Small intestine (tissue), 7 donors: ENCODE results near the gene SERPINA3. TPM values are rescaled to one million over a fixed set of nuclear protein-coding genes. Genes with fewer than 3 reads are reported as not detected.

ENCODE experiments used
- DNase-seq, 2 donors: peaks; one replicate each; pipeline versions ENCODE4 v3.0.0 to v3.0.0-alpha.2; 2013
- FAIRE-seq: peaks from 2 replicates; lab custom pipeline; 2012; peaks lifted over from hg19 to GRCh38; lab: Jason Lieb, UNC
- H3K27ac ChIP-seq, 3 donors: one replicate each; pipeline ENCODE4 v1.5.1; 2013; ENCODE audit warnings: low read length in 2 of 3, mild to moderate bottlenecking in 2 of 3, control low read depth in 1 of 3, inconsistent platforms in 1 of 3, low read depth in 1 of 3, moderate library complexity in 1 of 3
- H3K27me3 ChIP-seq, 3 donors: one replicate each; pipeline ENCODE4 v1.6.1; 2013; ENCODE audit warnings: low read length in 3 of 3, inconsistent platforms in 1 of 3; ENCODE audit not compliant: control insufficient read depth in 3 of 3, insufficient read depth in 3 of 3
- H3K36me3 ChIP-seq, 3 donors: one replicate each; pipeline ENCODE4 v1.6.1; 2013; ENCODE audit warnings: low read length in 3 of 3, inconsistent platforms in 1 of 3, low read depth in 1 of 3, mild to moderate bottlenecking in 1 of 3, moderate library complexity in 1 of 3; ENCODE audit not compliant: control insufficient read depth in 3 of 3, insufficient read depth in 2 of 3
- H3K4me1 ChIP-seq, 3 donors: one replicate each; pipeline ENCODE4 v1.6.1; 2013; ENCODE audit warnings: low read length in 2 of 3, inconsistent platforms in 1 of 3, low read depth in 1 of 3, mild to moderate bottlenecking in 1 of 3, moderate library complexity in 1 of 3; ENCODE audit not compliant: control insufficient read depth in 3 of 3, insufficient read depth in 2 of 3
- H3K4me3 ChIP-seq, 3 donors: one replicate each; pipeline ENCODE4 v1.5.1; 2013; ENCODE audit warnings: low read length in 3 of 3, control low read depth in 1 of 3, inconsistent platforms in 1 of 3, low read depth in 1 of 3, mild to moderate bottlenecking in 1 of 3, moderate library complexity in 1 of 3
- H3K9me3 ChIP-seq, 2 donors: one replicate each; pipeline ENCODE4 v1.6.1; 2013; ENCODE audit warnings: low read depth in 1 of 2, low read length in 1 of 2; ENCODE audit not compliant: control insufficient read depth in 2 of 2, insufficient read depth in 1 of 2
- WGBS, 3 donors: extraction: QIAGEN DNeasy Blood & Tissue Kit; methylation state at CpG; one replicate each; pipeline ENCODE4 v1.1.7; 2013; 5-methylcytosine and 5-hydroxymethylcytosine counted together
- polyA plus RNA-seq, 4 donors: library from polyadenylated mRNA; stranded (reverse) in 3 of 4; unstranded in 1 of 4; fragments of 200-250 nt in 3 of 4; fragments of 120-200 nt in 1 of 4; gene quantifications; one replicate each; pipeline versions ENCODE4 v1.2.1 to v1.2.3, GENCODE V29; 2013
- donor health status: healthy with polysubstance abuse.
- donor health status: control.
- donor health status: control.
- donor health status: Bipolar disorder and iron deficiency.
- donor health status: healthy.

The SERPINA3 gene
- polyA plus RNA-seq, 4 donors = 0.28 to 178 (median 5.1) TPM

GRCh38 chr14:94624537-94625352 lies 12.6 kb downstream of the SERPINA3 start:
- H3K9me3 ChIP-seq = peaks cover 0 to 4% of the 10 kb centered on the region in 2 donors
- DNase-seq = no peak
- H3K27me3 ChIP-seq = no peaks in the 10 kb centered on the region
- no peaks in the 10 kb centered on the region for H3K4me1 ChIP-seq
- H3K36me3 ChIP-seq = no peaks in the 10 kb centered on the region
- no peak for FAIRE-seq
- no peak overlapping the region for H3K4me3 ChIP-seq
- no peak overlapping the region for H3K27ac ChIP-seq
- 77 to 85% (median 81%) methylated on average over 10 of the region's 10 CpGs for whole genome bisulfite sequencing, 3 donors

GRCh38 chr14:94625353-94625635 lies 13.1 kb downstream of the SERPINA3 start:
- no peaks in the 10 kb centered on the region for H3K27me3 ChIP-seq
- H3K4me3 ChIP-seq = no peak overlapping the region
- H3K27ac ChIP-seq = no peak overlapping the region
- H3K9me3 ChIP-seq = peaks cover 0 to under 1% of the 10 kb centered on the region in 2 donors
- FAIRE-seq (no peak), DNase-seq (no peak)
- no peaks in the 10 kb centered on the region for H3K36me3 ChIP-seq
- 73 to 80% (median 79%) methylated on average over 2 of the region's 2 CpGs for WGBS, 3 donors
- H3K4me1 ChIP-seq = no peaks in the 10 kb centered on the region

GRCh38 chr14:94628578-94628977 lies 16.4 kb downstream of the SERPINA3 start:
- no peaks in the 10 kb centered on the region for H3K27me3 ChIP-seq
- WGBS, 3 donors = 79 to 81% (median 80%) methylated on average over 5 of the region's 5 CpGs
- H3K4me1 ChIP-seq = no peaks in the 10 kb centered on the region
- H3K4me3 ChIP-seq = no peak overlapping the region
- FAIRE-seq (no peak), DNase-seq (no peak)
- H3K36me3 ChIP-seq = no peaks in the 10 kb centered on the region
- no peaks in the 10 kb centered on the region for H3K9me3 ChIP-seq
- H3K27ac ChIP-seq = no peak overlapping the region

GRCh38 chr14:94630396-94630795 lies 18.2 kb downstream of the SERPINA3 start:
- DNase-seq (no peak), FAIRE-seq (no peak)
- Histone ChIP-seq H3K27ac (no peak overlapping the region), H3K9me3 (no peaks in the 10 kb centered on the region), H3K36me3 (no peaks in the 10 kb centered on the region), H3K27me3 (no peaks in the 10 kb centered on the region), H3K4me1 (no peaks in the 10 kb centered on the region), H3K4me3 (no peak overlapping the region)
- WGBS, 3 donors = 81 to 85% (median 81%) methylated on average over 4 of the region's 4 CpGs

GRCh38 chr14:94631050-94631449 lies 18.9 kb downstream of the SERPINA3 start:
- Histone ChIP-seq H3K36me3 (no peaks in the 10 kb centered on the region), H3K4me1 (no peaks in the 10 kb centered on the region), H3K27me3 (no peaks in the 10 kb centered on the region), H3K4me3 (no peak overlapping the region), H3K27ac (no peak overlapping the region), H3K9me3 (no peaks in the 10 kb centered on the region)
- WGBS, 3 donors = 90 to 93% (median 93%) methylated on average over 1 of the region's 1 CpG
- DNase-seq = no peak
- no peak for FAIRE-seq

GRCh38 chr14:94631536-94632304 lies 19.5 kb downstream of the SERPINA3 start:
- H3K27ac ChIP-seq = no peak overlapping the region
- 84 to 91% (median 85%) methylated on average over 7 of the region's 7 CpGs for WGBS, 3 donors
- no peak overlapping the region for H3K4me3 ChIP-seq
- no peaks in the 10 kb centered on the region for H3K9me3 ChIP-seq
- no peaks in the 10 kb centered on the region for H3K4me1 ChIP-seq
- no peak for DNase-seq
- FAIRE-seq = no peak
- H3K36me3 ChIP-seq = no peaks in the 10 kb centered on the region
- no peaks in the 10 kb centered on the region for H3K27me3 ChIP-seq

- no peaks in the 10 kb centered on the region for H3K27me3 ChIP-seq
- no peaks in the 10 kb centered on the region for H3K36me3 ChIP-seq
- no peak overlapping the region for H3K4me3 ChIP-seq
- DNase-seq = no peak
- no peak overlapping the region for H3K27ac ChIP-seq
- no peaks in the 10 kb centered on the region for H3K9me3 ChIP-seq
- no peaks in the 10 kb centered on the region for H3K4me1 ChIP-seq
- no peak for FAIRE-seq
- WGBS, 3 donors = 73 to 81% (median 76%) methylated on average over 4 of the region's 4 CpGs
Observed at GRCh38 chr14:94632305-94632590, 20.1 kb downstream of the SERPINA3 start.

- Histone ChIP-seq H3K27ac (no peak overlapping the region), H3K9me3 (no peaks in the 10 kb centered on the region), H3K4me1 (no peaks in the 10 kb centered on the region), H3K36me3 (no peaks in the 10 kb centered on the region), H3K27me3 (no peaks in the 10 kb centered on the region), H3K4me3 (no peak overlapping the region)
- DNase-seq = peak in 1 of 2 donors; percentile 10
- FAIRE-seq = no peak
- 35 to 70% (median 54%) methylated on average over 6 of the region's 6 CpGs for WGBS, 3 donors
Observed at GRCh38 chr14:94633121-94633520, 20.9 kb downstream of the SERPINA3 start.
